Neutrophil (primary cell): ENCODE data around the gene VRK3.
"Not testable (repeated sequence)": the region's sequence is repeated elsewhere in the genome, so short reads cannot be mapped to it uniquely, and the experiment has no call there.

Source experiments
- H3K27ac ChIP-seq: fragments of 200-600 bp; sonication (generic); 2 replicates; pipeline ENCODE4 v1.5.1; 2016; ENCODE audit warnings: mild to moderate bottlenecking, moderate library complexity
- H3K27me3 ChIP-seq: fragments of 200-600 bp; sonication (generic); 2 replicates; pipeline ENCODE4 v1.6.0; 2016; ENCODE audit warnings: mild to moderate bottlenecking
- H3K36me3 ChIP-seq: fragments of 200-600 bp; sonication (generic); 2 replicates; pipeline ENCODE4 v1.5.1; 2017
- H3K4me1 ChIP-seq, 2 experiments: fragments of 200-600 bp in 1 of 2; sonication (generic) in 1 of 2; 1 replicate in 1 of 2; 2 replicates in 1 of 2; pipeline versions ENCODE4 v1.5.1 to v1.6.1; 2013 to 2016; ENCODE audit warnings: low read depth in 1 of 2, low read length in 1 of 2, mild to moderate bottlenecking in 1 of 2, moderate library complexity in 1 of 2; ENCODE audit not compliant: control insufficient read depth in 1 of 2, insufficient read depth in 1 of 2
- H3K4me3 ChIP-seq, 2 experiments: fragments of 200-600 bp in 1 of 2; sonication (generic) in 1 of 2; 1 replicate in 1 of 2; 2 replicates in 1 of 2; pipeline ENCODE4 v1.5.1; 2013 to 2016; ENCODE audit warnings: low read depth in 1 of 2, low read length in 1 of 2, mild to moderate bottlenecking in 1 of 2, moderate library complexity in 1 of 2
- H3K9me3 ChIP-seq: fragments of 200-600 bp; sonication (generic); 2 replicates; pipeline ENCODE4 v1.5.1; 2016
- TF ChIP-seq, protein P1 (sequence below): fragments of 200-600 bp; sonication (generic); IDR thresholded peaks from 2 replicates; pipeline ENCODE4 v1.5.1; 2016; ENCODE audit warnings: antibody characterized with exemption

Gene VRK3

DNA sequence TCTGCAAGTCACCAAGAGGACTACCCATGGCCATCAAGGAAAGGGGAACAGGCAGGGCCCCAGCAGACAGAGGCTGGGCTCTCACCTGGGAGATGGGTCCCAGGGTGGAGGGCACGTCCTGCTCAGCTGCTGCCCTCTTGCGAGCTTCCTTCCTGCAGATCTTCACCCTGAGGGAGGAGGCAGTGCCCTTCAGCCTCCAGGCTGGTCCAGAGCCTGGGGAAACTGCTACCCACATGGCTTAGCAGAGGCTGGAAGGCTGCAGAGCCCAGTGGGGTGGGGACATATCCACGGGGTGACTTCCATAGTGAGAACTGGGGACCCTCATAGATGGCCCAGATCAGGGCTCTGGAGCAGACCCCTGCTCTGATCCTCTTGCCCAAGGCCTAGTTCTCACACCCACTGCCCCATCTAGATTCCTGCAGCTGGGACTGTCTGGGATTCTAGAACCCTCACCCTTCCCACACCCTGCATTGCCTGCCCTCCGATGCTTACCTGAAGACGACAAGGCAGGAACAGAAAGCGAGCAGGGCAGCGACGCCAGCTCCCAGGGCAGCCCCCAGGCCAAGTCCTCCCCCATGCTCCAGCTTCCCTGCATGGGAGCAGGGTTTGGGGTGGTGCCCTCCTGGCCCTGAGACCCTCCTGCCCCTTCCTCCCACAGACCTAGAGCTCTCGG, 73.2 kb downstream of the VRK3 start:
- Histone ChIP-seq H3K4me3 (no peak overlapping the region), H3K9me3 (no peaks in the 10 kb centered on the region), H3K27ac (no peak overlapping the region), H3K4me1 (peaks cover 20 to 21% of the 10 kb centered on the region in 2 experiments), H3K27me3 (no peaks in the 10 kb centered on the region), H3K36me3 (no peaks in the 10 kb centered on the region)
- TF ChIP-seq, protein P1, sequence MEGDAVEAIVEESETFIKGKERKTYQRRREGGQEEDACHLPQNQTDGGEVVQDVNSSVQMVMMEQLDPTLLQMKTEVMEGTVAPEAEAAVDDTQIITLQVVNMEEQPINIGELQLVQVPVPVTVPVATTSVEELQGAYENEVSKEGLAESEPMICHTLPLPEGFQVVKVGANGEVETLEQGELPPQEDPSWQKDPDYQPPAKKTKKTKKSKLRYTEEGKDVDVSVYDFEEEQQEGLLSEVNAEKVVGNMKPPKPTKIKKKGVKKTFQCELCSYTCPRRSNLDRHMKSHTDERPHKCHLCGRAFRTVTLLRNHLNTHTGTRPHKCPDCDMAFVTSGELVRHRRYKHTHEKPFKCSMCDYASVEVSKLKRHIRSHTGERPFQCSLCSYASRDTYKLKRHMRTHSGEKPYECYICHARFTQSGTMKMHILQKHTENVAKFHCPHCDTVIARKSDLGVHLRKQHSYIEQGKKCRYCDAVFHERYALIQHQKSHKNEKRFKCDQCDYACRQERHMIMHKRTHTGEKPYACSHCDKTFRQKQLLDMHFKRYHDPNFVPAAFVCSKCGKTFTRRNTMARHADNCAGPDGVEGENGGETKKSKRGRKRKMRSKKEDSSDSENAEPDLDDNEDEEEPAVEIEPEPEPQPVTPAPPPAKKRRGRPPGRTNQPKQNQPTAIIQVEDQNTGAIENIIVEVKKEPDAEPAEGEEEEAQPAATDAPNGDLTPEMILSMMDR = no peak

DNA sequence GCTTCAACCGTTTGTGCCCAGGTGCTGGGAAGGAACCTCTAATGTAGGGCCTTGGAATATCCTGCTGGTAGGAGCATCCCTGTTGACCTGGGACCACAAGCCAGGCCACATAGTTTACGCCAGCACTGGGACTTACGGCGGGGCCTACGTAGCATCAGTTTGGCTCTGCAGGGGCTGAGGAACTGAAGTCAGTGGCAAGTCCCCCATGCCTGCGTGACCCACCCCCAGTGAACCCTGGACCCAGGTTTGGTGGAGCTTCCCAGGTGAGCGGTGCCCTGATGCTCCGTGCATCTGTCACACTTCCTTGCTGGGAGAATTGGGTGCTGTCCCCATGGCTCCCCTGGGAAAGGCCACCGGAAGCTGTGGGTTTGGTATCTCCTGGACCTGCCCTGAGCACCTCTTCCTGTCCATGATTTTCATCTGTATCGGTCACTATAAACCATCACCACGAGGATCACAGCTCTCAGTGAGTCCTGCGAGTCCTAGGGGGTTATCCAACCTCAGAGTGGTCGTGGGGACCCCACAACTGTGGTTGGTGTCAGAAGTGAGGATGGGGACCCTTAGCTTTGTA, 74.1 kb downstream of the VRK3 start:
- H3K27ac ChIP-seq = no peak overlapping the region
- no peaks in the 10 kb centered on the region for H3K9me3 ChIP-seq
- TF ChIP-seq, protein P1 = no peak
- peaks cover 20 to 21% of the 10 kb centered on the region in 2 experiments for H3K4me1 ChIP-seq
- no peak overlapping the region for H3K4me3 ChIP-seq
- no peaks in the 10 kb centered on the region for H3K27me3 ChIP-seq
- no peaks in the 10 kb centered on the region for H3K36me3 ChIP-seq

GRCh38 chr19:49950590-49950948, 74.6 kb downstream of the VRK3 start:
- Histone ChIP-seq H3K9me3 (no peaks in the 10 kb centered on the region), H3K27ac (no peak overlapping the region), H3K27me3 (no peaks in the 10 kb centered on the region), H3K4me1 (peaks cover 20 to 21% of the 10 kb centered on the region in 2 experiments), H3K4me3 (no peak overlapping the region), H3K36me3 (no peaks in the 10 kb centered on the region)
- TF ChIP-seq, protein P1 = no peak

GRCh38 chr19:49949742-49950589, 75.2 kb downstream of the VRK3 start:
- TF ChIP-seq, protein P1 = no peak
- H3K9me3 ChIP-seq = no peaks in the 10 kb centered on the region
- H3K36me3 ChIP-seq = no peaks in the 10 kb centered on the region
- no peak overlapping the region for H3K4me3 ChIP-seq
- H3K27ac ChIP-seq = no peak overlapping the region
- H3K27me3 ChIP-seq = no peaks in the 10 kb centered on the region
- H3K4me1 ChIP-seq = peaks cover 20 to 21% of the 10 kb centered on the region in 2 experiments

GRCh38 chr19:49946415-49946814, 78.8 kb downstream of the VRK3 start:
- no peaks in the 10 kb centered on the region for H3K36me3 ChIP-seq
- no peaks in the 10 kb centered on the region for H3K27me3 ChIP-seq
- no peak overlapping the region for H3K27ac ChIP-seq
- TF ChIP-seq, protein P1 = no peak
- no peaks in the 10 kb centered on the region for H3K4me1 ChIP-seq
- no peaks in the 10 kb centered on the region for H3K9me3 ChIP-seq
- H3K4me3 ChIP-seq = no peak overlapping the region

DNA sequence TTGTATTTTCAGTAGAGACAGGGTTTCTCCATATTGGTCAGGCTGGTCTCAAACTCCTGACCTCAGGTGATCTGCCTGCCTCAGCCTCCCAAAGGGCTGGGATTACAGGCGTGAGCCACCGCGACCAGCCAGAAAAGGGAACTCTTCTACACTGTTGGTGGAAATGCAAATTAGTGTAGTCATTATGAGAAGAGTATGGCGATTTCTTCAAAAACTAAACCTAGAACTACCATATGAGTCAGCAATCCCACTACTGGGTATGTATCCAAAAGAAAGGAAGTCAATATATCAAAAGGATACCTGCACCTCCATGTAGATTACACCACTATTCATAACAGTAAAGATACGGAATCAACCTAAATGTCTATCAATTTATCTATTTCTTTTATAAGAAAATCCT, 80.6 kb downstream of the VRK3 start:
- H3K4me3 ChIP-seq, H3K27ac ChIP-seq: not testable (repeated sequence)

More for the DNA sequence above, 80.6 kb downstream of the VRK3 start:
- H3K27me3 ChIP-seq, H3K4me1 ChIP-seq, H3K9me3 ChIP-seq, H3K36me3 ChIP-seq: not testable (repeated sequence)
